ENCODE measurements around the gene TNS1.

DNA sequence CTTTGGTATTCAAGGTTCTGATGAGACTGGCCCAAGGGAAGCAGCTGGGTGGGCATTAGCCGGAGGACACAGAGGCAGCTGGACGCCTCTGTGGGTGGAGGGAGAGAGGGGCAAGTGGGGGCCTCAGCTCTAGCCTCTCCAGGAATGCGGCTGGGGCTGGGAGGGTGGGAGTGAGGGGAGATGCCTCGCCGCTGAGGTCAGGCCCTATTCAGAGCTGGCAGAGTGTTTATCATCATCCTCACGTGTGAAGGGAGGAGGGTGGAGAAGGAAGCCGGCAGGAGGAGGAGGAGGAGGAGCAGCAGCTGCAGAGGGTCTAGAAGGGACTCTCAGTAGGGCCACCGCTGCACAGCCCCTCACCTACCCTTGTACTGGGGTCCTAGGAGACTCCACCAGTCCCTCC is 43.1 kb downstream of the TNS1 start:
- TF ChIP-seq, protein P1, sequence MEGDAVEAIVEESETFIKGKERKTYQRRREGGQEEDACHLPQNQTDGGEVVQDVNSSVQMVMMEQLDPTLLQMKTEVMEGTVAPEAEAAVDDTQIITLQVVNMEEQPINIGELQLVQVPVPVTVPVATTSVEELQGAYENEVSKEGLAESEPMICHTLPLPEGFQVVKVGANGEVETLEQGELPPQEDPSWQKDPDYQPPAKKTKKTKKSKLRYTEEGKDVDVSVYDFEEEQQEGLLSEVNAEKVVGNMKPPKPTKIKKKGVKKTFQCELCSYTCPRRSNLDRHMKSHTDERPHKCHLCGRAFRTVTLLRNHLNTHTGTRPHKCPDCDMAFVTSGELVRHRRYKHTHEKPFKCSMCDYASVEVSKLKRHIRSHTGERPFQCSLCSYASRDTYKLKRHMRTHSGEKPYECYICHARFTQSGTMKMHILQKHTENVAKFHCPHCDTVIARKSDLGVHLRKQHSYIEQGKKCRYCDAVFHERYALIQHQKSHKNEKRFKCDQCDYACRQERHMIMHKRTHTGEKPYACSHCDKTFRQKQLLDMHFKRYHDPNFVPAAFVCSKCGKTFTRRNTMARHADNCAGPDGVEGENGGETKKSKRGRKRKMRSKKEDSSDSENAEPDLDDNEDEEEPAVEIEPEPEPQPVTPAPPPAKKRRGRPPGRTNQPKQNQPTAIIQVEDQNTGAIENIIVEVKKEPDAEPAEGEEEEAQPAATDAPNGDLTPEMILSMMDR (conservative IDR thresholded peaks at IDR 0.05; ENCODE audit: low read depth, low read length): no peak
- TF ChIP-seq EZH2 (IDR thresholded peaks at IDR 0.05; ENCODE audit: low read length, unreplicated experiment) (no peak), EZH2phosphoT487 (IDR thresholded peaks at IDR 0.05; ENCODE audit: borderline replicate concordance, low read length) (no peak)
